Endothelial cell of umbilical vein (primary cell): ENCODE data around the gene HIPK4.

Source experiments
- EZH2 ChIP-seq: IDR thresholded peaks from 2 replicates; pipeline ENCODE4 v1.6.1; 2012; ENCODE audit warnings: borderline replicate concordance, low read depth, mild to moderate bottlenecking, moderate library complexity, low read length, inconsistent platforms; ENCODE audit not compliant: severe bottlenecking
- POLR2AphosphoS5 ChIP-seq: IDR thresholded peaks from 2 replicates; pipeline ENCODE4 v1.6.1; 2012; ENCODE audit warnings: low read depth, mild to moderate bottlenecking, control low read depth, low read length, moderate library complexity; ENCODE audit not compliant: insufficient read depth
- TF ChIP-seq, protein P1 (sequence below): IDR thresholded peaks from 2 replicates; pipeline ENCODE4 v1.6.1; 2011; ENCODE audit not compliant: insufficient read depth, insufficient read length
- TF ChIP-seq, protein P2 (sequence below), 2 donors: IDR thresholded peaks; 1 replicate in 1 of 2; 2 replicates in 1 of 2; pipeline ENCODE4 v1.5.1; 2011; ENCODE audit warnings: low read length in 2 of 2, mild to moderate bottlenecking in 2 of 2, moderate library complexity in 2 of 2, control low read depth in 1 of 2, inconsistent platforms in 1 of 2, low read depth in 1 of 2; ENCODE audit not compliant: insufficient read depth in 1 of 2; ENCODE audit errors: extremely low read depth in 1 of 2

DNA sequence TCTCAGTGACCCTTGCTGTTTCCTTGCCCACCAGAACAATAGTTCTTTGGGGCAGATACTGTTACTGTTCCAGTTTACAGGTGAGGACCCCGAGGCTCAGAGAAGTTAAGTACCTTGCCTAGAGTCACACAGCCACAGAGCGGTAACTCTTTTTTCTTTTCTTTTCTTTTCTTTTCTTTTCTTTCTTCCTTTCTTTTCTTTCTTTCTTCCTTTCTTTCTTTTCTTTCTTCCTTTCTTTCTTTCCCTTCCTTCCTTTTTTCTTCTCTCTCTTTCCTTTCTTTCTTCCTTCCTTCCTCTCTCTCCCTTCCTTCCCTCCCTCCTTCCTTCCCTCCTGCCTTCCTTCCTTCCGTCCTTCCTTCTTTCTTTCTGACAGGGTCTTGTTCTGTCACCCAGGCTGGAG is 28.1 kb upstream of the HIPK4 start:
- TF ChIP-seq, protein P1, sequence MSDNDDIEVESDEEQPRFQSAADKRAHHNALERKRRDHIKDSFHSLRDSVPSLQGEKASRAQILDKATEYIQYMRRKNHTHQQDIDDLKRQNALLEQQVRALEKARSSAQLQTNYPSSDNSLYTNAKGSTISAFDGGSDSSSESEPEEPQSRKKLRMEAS: no peak
- no peak for TF ChIP-seq POLR2AphosphoS5
- TF ChIP-seq, protein P2, sequence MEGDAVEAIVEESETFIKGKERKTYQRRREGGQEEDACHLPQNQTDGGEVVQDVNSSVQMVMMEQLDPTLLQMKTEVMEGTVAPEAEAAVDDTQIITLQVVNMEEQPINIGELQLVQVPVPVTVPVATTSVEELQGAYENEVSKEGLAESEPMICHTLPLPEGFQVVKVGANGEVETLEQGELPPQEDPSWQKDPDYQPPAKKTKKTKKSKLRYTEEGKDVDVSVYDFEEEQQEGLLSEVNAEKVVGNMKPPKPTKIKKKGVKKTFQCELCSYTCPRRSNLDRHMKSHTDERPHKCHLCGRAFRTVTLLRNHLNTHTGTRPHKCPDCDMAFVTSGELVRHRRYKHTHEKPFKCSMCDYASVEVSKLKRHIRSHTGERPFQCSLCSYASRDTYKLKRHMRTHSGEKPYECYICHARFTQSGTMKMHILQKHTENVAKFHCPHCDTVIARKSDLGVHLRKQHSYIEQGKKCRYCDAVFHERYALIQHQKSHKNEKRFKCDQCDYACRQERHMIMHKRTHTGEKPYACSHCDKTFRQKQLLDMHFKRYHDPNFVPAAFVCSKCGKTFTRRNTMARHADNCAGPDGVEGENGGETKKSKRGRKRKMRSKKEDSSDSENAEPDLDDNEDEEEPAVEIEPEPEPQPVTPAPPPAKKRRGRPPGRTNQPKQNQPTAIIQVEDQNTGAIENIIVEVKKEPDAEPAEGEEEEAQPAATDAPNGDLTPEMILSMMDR (IDR thresholded peaks at IDR 0.05; ENCODE audit: extremely low read depth in 1 of 2, insufficient read depth in 1 of 2, low read depth in 1 of 2, low read length in 2 of 2): no peak
- no peak for TF ChIP-seq EZH2
